ENCODE measurements around the gene APOE. TPM values are rescaled to one million over a fixed set of nuclear protein-coding genes. Genes with fewer than 3 reads are reported as not detected.

Gene APOE
- 6.2 and 10.7 TPM in 2 replicates for polyA plus RNA-seq

GRCh38 chr19:44905437-44906160 lies at the start of gene APOE:
Gene APOE, plus strand, starts transcription at chr19:44905796. Its CDS starts 829 bp downstream, at chr19:44906625.

DNA sequence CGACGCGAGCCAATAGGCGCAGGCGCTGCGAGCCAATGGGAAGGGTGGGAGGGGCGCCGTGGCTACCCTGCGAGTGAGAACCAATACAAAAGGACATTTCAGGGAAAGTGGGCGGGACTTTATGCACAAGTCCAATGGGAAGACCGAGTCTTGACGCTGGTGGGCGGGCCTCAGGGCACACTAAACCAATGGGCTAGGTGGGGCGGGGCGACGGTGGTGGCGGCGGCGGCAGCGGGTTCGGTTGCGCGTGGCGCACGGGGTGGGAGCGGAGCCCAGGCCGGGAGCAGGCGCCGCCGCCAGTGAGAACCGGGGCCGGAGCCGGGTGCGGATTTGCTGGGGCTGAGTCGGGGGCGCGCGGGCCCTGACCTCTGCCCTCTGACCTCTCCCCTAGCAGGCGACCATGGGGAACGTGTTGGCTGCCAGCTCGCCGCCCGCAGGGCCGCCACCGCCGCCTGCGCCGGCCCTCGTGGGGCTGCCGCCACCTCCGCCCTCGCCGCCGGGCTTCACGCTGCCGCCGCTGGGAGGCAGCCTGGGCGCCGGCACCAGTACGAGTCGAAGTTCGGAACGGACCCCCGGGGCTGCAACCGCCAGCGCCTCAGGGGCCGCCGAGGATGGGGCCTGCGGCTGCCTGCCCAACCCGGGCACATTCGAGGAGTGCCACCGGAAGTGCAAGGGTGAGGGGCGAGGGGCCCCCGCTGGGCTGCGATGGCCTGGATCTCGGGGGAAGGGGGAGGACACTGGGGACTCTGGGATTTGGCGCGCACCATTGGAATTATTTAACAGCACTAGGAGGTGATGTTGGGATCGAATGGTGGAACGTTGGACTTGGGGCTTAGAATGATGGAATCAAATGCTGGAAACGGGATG lies 14.3 kb upstream of the APOE start, which contains the start of gene TOMM40:
TOMM40 (plus strand) TSS at position 239 of the 867 bp plus-strand sequence; CDS start at position 401, 162 bp downstream.

DNA sequence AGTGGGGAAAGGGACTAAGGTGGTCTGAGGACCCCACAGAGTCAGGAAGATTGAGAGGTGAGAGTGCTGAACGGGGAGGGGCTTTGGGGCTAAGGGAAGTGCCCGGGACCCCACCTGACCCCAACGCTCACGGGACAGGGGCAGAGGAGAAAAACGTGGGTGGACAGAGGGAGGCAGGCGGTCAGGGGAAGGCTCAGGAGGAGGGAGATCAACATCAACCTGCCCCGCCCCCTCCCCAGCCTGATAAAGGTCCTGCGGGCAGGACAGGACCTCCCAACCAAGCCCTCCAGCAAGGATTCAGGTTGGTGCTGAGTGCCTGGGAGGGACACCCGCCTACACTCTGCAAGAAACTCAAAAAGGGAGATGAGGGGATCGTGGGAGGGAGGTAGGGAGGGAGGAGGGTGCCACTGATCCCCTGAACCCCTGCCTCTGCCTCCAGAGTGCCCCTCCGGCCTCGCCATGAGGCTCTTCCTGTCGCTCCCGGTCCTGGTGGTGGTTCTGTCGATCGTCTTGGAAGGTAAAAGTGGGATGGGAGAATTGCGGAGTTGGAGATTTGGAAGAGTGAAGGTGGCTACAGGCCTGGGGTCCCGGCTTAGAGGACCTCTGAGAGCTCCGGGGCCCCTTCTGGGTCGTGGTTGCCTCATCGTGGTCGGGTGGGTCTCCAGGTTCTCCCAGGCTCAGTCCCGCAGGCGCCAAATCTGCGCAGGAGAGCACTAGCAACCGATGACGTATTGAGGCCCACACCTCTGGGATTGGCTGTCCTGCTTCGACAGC lies 9.0 kb downstream of the APOE start, which contains the start of gene APOC1:
APOC1 (plus strand) TSS at position 176 of the 774 bp plus-strand sequence; CDS start at position 460, 284 bp downstream.

GRCh38 chr19:44942067-44942571 lies 36.5 kb downstream of the APOE start, which contains the start of gene APOC4:
Gene APOC4, plus strand, starts transcription at chr19:44942237. Its CDS starts 41 bp downstream, at chr19:44942278.

DNA sequence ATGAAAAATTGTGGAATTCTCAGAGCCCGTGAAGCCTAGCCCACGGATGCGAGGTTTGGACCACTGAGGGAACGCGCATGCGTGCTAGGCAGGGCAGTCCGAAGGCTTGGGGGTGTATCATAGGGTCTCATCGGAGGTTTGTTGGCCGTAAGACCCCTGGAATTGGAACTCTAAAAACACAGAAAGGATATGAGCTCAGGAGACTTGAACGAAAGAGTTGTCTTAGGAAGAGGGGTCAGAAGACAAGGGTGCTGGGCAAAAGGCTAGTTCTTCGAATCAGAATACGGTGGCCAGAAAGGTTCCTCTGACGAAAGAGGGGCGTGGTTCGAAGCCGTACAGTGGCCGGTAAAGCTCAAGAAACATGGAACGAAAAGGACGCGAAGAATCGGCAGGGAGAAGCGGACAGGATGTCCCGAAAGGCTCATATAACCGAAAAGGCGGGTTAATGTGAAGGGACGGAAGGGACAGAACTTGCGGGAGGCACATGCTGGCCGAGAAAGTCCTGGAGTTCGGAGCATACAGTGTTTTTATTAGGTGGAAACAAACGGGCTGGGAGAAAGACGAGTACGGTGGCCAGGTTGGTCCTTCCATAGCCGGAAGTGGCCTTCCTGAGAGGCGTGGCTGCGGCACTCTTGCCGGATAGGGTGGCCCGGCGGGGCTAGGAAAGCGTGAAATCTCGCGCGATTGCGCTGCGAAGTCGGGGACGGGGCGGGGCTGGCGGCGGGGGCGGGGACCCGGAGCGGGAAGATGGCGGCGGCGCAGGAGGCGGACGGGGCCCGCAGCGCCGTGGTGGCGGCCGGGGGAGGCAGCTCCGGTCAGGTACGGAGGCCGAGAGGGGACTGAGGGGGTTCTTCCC lies 49.3 kb downstream of the APOE start, which contains the start of gene CLPTM1:
CLPTM1 (plus strand) TSS at position 732 of the 856 bp plus-strand sequence; CDS start at position 748, 16 bp downstream.

Other genes starting within 250 kb of the APOE start
- gene CEACAM19, start 234.3 kb upstream of the APOE start, polyA plus RNA-seq: 0.77 TPM in 1 of 2 replicates, not detected in the other
- 0.35 TPM in 1 of 2 replicates, not detected in the other for gene CEACAM16, start 206.6 kb upstream of the APOE start, polyA plus RNA-seq
- gene BCL3, start 157.1 kb upstream of the APOE start, polyA plus RNA-seq: 0.70 and 5.7 TPM in 2 replicates
- not detected in 2 replicates for gene CBLC, start 127.9 kb upstream of the APOE start, polyA plus RNA-seq
- gene BCAM, start 96.7 kb upstream of the APOE start, polyA plus RNA-seq: not detected in 2 replicates
- 6.2 and 21.5 TPM in 2 replicates for gene NECTIN2, start 59.5 kb upstream of the APOE start, polyA plus RNA-seq
- gene TOMM40, start 14.5 kb upstream of the APOE start, polyA plus RNA-seq: 1.8 and 2.7 TPM in 2 replicates
- 5.7 and 19.8 TPM in 2 replicates for gene APOC1, start 8.8 kb downstream of the APOE start, polyA plus RNA-seq
- not detected in 2 replicates for gene APOC4, start 36.4 kb downstream of the APOE start, polyA plus RNA-seq
- 0.98 TPM in 1 of 2 replicates, not detected in the other for gene APOC2, start 40.3 kb downstream of the APOE start, polyA plus RNA-seq
- gene CLPTM1, start 49.6 kb downstream of the APOE start, polyA plus RNA-seq: 1.7 and 5.9 TPM in 2 replicates
- 0.23 and 1.6 TPM in 2 replicates for gene RELB, start 95.7 kb downstream of the APOE start, polyA plus RNA-seq
- 1.2 and 2.1 TPM in 2 replicates for gene CLASRP, start 133.2 kb downstream of the APOE start, polyA plus RNA-seq
- 0.15 TPM in 1 of 2 replicates, not detected in the other for gene ZNF296, start 170.7 kb downstream of the APOE start, polyA plus RNA-seq
- gene GEMIN7, start 173.5 kb downstream of the APOE start, polyA plus RNA-seq: 47.1 and 60.6 TPM in 2 replicates
- 0.38 TPM in 1 of 2 replicates, not detected in the other for gene PPP1R37, start 187.4 kb downstream of the APOE start, polyA plus RNA-seq

Measured in Purkinje cell (primary cell).